Testis (tissue), 5 donors: ENCODE measurements around the gene ZDHHC7. TPM values are rescaled to one million over a fixed set of nuclear protein-coding genes. Genes with fewer than 3 reads are reported as not detected.
A peak's percentile ranks its signal among the peaks of the same experiment; 100 is the strongest.

ENCODE experiments used
- DNase-seq: peaks from one replicate; pipeline ENCODE4 v3.0.0-alpha.2; 2019
- H3K27ac ChIP-seq, 2 donors: fragments of 200-600 bp; sonication (generic); one replicate each; pipeline ENCODE4 v1.5.1; 2019
- H3K27me3 ChIP-seq: fragments of 200-600 bp; sonication (generic); one replicate; pipeline ENCODE4 v1.5.1; 2019
- H3K36me3 ChIP-seq: fragments of 200-600 bp; sonication (generic); one replicate; pipeline ENCODE4 v1.5.1; 2017; ENCODE audit warnings: low read depth; ENCODE audit errors: missing control alignments
- H3K4me1 ChIP-seq: fragments of 200-600 bp; sonication (generic); one replicate; pipeline ENCODE4 v1.5.1; 2019
- H3K4me3 ChIP-seq, 2 donors: fragments of 200-600 bp; sonication (generic); one replicate each; pipeline ENCODE4 v1.5.1; 2017 to 2019
- H3K9me3 ChIP-seq: fragments of 200-600 bp; sonication (generic); one replicate; pipeline ENCODE4 v1.5.1; 2017
- POLR2A ChIP-seq: fragments of 450-650 bp; IDR thresholded peaks from one replicate; pipeline ENCODE4 v1.6.1; 2017; ENCODE audit warnings: antibody characterized with exemption, mild to moderate bottlenecking, moderate library complexity
- WGBS, 2 donors: methylation state at CpG; one replicate each; pipeline ENCODE4 v1.1.5; 2018; 5-methylcytosine and 5-hydroxymethylcytosine counted together
- intact Hi-C: fragments of 100-400 bp; cut with DNase I; formaldehyde crosslinking; loops from one replicate; pipeline ENCODE4 v1.15.1; 2023; ENCODE audit warnings: low total_unique reads
- long read RNA-seq, 2 donors: transcript quantifications; one replicate each; lab custom pipeline, GENCODE V29; 2026
- polyA plus RNA-seq: library from polyadenylated mRNA; stranded (reverse); fragments of 350-450 nt; fragmentation: Illumina TruSeq; extraction: RNeasy Lipid Tissue Mini Kit (QIAGEN cat#74804); gene quantifications from one replicate; pipeline ENCODE4 v1.2.3, GENCODE V29; 2014; ENCODE audit warnings: low read depth, low replicate concordance; ENCODE audit not compliant: insufficient read depth
- total RNA-seq, 2 donors: library from RNA; depleted of rRNA; stranded (reverse); fragments of >200 nt; gene quantifications; one replicate each; pipeline ENCODE4 v1.2.3, GENCODE V29; 2016
- TF ChIP-seq, protein P1 (sequence below), 3 experiments: fragments of 450-650 bp in 2 of 3; fragments of 200-600 bp in 1 of 3; sonication (generic) in 1 of 3; IDR thresholded peaks; one replicate each; pipeline ENCODE4 v1.5.1; 2016 to 2019; ENCODE audit warnings: antibody characterized with exemption in 3 of 3, mild to moderate bottlenecking in 2 of 3, moderate library complexity in 1 of 3

Gene ZDHHC7, protein sequence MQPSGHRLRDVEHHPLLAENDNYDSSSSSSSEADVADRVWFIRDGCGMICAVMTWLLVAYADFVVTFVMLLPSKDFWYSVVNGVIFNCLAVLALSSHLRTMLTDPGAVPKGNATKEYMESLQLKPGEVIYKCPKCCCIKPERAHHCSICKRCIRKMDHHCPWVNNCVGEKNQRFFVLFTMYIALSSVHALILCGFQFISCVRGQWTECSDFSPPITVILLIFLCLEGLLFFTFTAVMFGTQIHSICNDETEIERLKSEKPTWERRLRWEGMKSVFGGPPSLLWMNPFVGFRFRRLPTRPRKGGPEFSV
- total RNA-seq (10 to 100 TPM; 35.0 to 42.7 TPM), polyA plus RNA-seq (29.4 TPM)
- long read RNA-seq, donor 1, transcript ZDHHC7-201 (8 exons, 3,442 nt), result major isoform, 6 of 8 reads
- long read RNA-seq, donor 1, partial matches to known transcripts, result 0 of 8 reads
- long read RNA-seq, donor 1, other reads (novel, unspliced or antisense), result 0 of 8 reads
- long read RNA-seq, donor 2, transcript ZDHHC7-201 (8 exons, 3,442 nt), result major isoform, 8 of 15 reads
- long read RNA-seq, donor 2, partial matches to known transcripts, result 7 of 15 reads
- long read RNA-seq, donor 2, other reads (novel, unspliced or antisense), result 0 of 15 reads

DNA sequence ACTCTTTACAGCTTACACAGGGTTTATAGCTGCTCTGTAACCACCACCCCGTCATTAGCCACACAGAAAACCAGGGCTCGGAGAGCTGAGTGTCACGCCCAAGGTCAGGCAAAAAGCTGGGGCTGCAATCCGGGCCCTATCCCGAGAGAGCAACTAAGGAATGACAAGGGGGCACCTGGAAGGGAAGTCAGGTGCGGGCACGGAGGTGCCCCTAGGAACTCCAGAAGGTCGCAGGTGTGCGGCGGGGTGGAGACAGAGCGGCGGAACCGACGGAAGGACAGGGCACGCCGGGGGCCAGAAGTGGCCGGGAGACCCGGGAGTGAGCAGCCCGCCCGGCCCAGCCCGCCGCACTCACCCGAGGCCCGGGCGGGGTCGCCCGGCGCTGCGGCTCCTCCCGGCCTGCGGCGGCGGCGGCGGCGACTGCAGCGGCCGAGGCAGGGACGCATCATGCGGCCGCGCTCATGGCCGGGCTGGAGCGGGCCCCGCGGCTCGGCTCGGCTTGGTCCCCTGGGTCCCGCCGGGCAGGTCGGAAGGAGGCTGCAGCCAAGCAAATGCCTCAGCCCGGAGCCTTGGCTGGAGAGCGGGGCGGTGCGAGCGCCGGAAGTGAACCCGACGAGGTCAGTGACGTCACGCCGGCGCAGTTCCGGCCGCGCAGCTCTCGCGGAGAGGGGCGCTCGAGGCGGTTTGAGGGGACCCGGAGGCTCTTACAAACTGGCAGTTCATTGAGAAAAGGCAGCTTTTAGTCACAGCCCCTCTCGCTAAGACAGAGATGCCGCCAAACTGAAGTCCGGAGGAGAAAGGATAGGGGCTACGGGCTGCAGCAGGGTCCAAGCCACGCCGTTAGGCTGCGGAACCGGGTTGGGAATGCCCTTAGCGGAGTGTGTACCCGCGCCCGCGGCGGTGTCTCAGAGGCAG, at the start of gene ZDHHC7:
TSS of gene ZDHHC7 (minus strand) at position 605 of the 915 bp plus-strand sequence. CDS start 20,917 bp downstream, outside the sequence.
- Histone ChIP-seq H3K4me3 (peak within 1 kb of the TSS; percentile 86 to 94), H3K36me3 (no peaks in the 10 kb centered on the region), H3K27ac (peak within 1 kb of the TSS; percentile 98 to 99), H3K27me3 (no peaks in the 10 kb centered on the region), H3K9me3 (no peaks in the 10 kb centered on the region), H3K4me1 (peaks cover 16% of the 10 kb centered on the region)
- WGBS, 2 donors, result 0 to 1% methylated on average over 17 to 58 of the region's 86 CpGs
- intact Hi-C loops, result no loop called here
- TF ChIP-seq POLR2A, result peak; percentile 69
- TF ChIP-seq, protein P1, sequence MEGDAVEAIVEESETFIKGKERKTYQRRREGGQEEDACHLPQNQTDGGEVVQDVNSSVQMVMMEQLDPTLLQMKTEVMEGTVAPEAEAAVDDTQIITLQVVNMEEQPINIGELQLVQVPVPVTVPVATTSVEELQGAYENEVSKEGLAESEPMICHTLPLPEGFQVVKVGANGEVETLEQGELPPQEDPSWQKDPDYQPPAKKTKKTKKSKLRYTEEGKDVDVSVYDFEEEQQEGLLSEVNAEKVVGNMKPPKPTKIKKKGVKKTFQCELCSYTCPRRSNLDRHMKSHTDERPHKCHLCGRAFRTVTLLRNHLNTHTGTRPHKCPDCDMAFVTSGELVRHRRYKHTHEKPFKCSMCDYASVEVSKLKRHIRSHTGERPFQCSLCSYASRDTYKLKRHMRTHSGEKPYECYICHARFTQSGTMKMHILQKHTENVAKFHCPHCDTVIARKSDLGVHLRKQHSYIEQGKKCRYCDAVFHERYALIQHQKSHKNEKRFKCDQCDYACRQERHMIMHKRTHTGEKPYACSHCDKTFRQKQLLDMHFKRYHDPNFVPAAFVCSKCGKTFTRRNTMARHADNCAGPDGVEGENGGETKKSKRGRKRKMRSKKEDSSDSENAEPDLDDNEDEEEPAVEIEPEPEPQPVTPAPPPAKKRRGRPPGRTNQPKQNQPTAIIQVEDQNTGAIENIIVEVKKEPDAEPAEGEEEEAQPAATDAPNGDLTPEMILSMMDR (IDR thresholded peaks at IDR 0.05), result peak in 1 of 3 experiments; percentile 38
- DNase-seq, result peak; percentile 91

DNA sequence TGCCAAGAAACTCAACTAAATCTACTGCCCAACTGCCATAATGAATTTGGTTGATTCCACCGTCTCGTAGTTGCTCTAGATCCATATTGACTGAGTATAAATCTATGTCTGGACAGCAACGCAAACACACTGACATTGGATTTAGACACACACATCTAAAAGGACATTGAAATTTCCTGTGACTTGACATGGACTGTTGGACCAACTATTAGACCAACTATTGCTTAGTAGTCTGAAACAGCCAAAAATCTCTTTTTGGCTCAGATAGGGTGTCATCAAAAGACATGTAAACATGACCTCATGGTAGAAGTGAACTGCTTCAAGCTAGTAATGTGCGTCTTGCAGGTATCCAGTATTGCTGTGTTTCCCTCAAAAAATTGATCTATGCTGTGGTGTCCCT, 47.6 kb upstream of the ZDHHC7 start:
- no peak for DNase-seq
- Histone ChIP-seq H3K36me3 (no peaks in the 10 kb centered on the region), H3K27ac (no peak overlapping the region), H3K4me3 (no peak overlapping the region), H3K4me1 (peaks cover 24% of the 10 kb centered on the region), H3K9me3 (no peaks in the 10 kb centered on the region), H3K27me3 (no peaks in the 10 kb centered on the region)
- intact Hi-C loops, result no loop called here
- TF ChIP-seq, protein P1 (IDR thresholded peaks at IDR 0.05), result no peak
- TF ChIP-seq POLR2A, result no peak
- 94 to 98% methylated on average over 4 of the region's 4 CpGs for WGBS, 2 donors

DNA sequence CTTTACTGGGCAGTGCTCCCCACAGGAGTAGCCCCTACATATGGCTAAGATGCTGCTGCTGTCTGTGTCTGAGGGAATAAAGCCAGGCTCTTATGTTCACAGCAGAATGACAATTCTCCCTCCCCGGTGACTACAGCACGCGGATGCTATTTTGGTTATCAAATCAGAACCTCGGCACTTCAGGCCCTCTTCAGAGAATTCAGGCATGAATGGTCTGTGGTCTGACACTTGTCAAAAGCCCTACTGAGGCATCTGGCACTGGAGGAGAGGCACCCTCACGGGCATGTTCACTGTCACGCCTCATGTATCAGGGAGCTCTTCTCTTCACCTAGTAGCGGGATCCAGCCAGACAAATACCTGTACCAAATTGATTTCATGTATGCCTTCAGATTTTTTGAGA, 46.6 kb upstream of the ZDHHC7 start:
- H3K27me3 ChIP-seq, result no peaks in the 10 kb centered on the region
- no peaks in the 10 kb centered on the region for H3K9me3 ChIP-seq
- 97 to 98% methylated on average over 7 of the region's 7 CpGs for WGBS, 2 donors
- no peaks in the 10 kb centered on the region for H3K36me3 ChIP-seq
- no peak overlapping the region for H3K4me3 ChIP-seq
- intact Hi-C loops, result no loop called here
- peaks cover 24% of the 10 kb centered on the region for H3K4me1 ChIP-seq
- TF ChIP-seq, protein P1 (IDR thresholded peaks at IDR 0.05), result no peak
- TF ChIP-seq POLR2A, result no peak
- DNase-seq, result no peak
- H3K27ac ChIP-seq, result no peak overlapping the region

DNA sequence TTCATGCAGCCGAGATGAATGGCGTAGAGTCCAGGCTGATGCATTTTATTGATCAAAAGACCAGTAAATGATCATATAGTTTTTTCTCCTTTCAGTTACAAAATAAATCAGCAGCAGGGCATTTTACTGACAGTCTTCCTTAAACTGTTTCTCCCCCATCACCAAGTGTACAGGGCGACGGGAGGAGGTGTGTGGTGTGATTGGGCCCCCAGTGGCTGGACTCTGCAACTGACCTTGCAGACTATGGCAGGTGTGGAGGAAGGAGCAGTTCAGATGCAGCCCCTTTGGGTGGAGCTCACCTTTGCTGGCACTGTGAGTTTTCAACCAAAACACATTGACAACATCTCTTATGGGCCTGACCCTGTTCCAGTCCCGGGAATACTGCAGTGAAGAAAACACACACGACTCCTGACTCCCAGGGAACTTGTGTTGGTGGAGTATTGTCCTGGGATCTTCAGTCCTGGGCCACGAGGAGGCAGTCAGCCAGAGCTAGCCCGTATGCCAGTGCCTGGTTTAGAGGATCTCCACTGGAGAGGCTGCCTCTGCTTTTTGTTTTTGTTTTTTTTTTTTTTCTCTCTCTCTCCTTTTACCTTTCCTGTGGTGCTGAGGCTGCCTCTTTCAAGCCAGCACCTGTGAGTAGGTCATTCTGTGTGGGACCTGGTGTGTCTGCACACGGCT, 46.0 kb upstream of the ZDHHC7 start:
- no peak overlapping the region for H3K27ac ChIP-seq
- WGBS, 2 donors, result 87 to 90% methylated on average over 9 of the region's 9 CpGs
- H3K9me3 ChIP-seq, result no peaks in the 10 kb centered on the region
- no peak for DNase-seq
- H3K4me3 ChIP-seq, result no peak overlapping the region
- H3K4me1 ChIP-seq, result peaks cover 24% of the 10 kb centered on the region
- no peaks in the 10 kb centered on the region for H3K36me3 ChIP-seq
- intact Hi-C loops, result no loop called here
- TF ChIP-seq, protein P1 (IDR thresholded peaks at IDR 0.05), result peak in 1 of 3 experiments; percentile 22
- TF ChIP-seq POLR2A, result no peak
- no peaks in the 10 kb centered on the region for H3K27me3 ChIP-seq
